ENCODE data around the gene ADAMTS3.

GRCh38 chr4:72286185-72286584 lies 282.8 kb downstream of the ADAMTS3 start:
- TF ChIP-seq MAX (IDR thresholded peaks at IDR 0.05) = no peak
- TF ChIP-seq FOXM1 (IDR thresholded peaks at IDR 0.05; ENCODE audit: borderline replicate concordance, low read depth) = no peak
- TF ChIP-seq TAF1 (IDR thresholded peaks at IDR 0.05; ENCODE audit: low read depth) = no peak
- no peak for TF ChIP-seq YY1 (IDR thresholded peaks at IDR 0.05; ENCODE audit: low read depth)
- TF ChIP-seq TEAD4 (IDR thresholded peaks at IDR 0.05) = no peak
- no peak for TF ChIP-seq EP300 (IDR thresholded peaks at IDR 0.05; ENCODE audit: borderline replicate concordance)
- TF ChIP-seq TCF12 (IDR thresholded peaks at IDR 0.05; ENCODE audit: low read depth) = no peak
- TF ChIP-seq RAD21 (IDR thresholded peaks at IDR 0.05; ENCODE audit: low read depth) = peak; percentile 35; the same call in 1 of the 2 replicates
